T-helper 1 cell treated with Interleukin-12 subunit alpha and Interleukin-12 subunit beta and Interleukin-4 antibody, amounts not matched to agents 30 μg/mL and 1 μg/mL, for 36 hours (primary cell): ENCODE data around the gene GNAQ.

ENCODE experiments used
- H3K27ac Mint-ChIP-seq: one replicate; pipeline ENCODE4 v1.8.0; 2021; ENCODE audit warnings: mild to moderate bottlenecking, mixed read lengths
- H3K27me3 Mint-ChIP-seq: one replicate; pipeline ENCODE4 v1.8.0; 2021; ENCODE audit warnings: low read depth, mixed read lengths
- H3K36me3 Mint-ChIP-seq: one replicate; pipeline ENCODE4 v1.8.0; 2021; ENCODE audit warnings: low read depth, mixed read lengths
- H3K4me1 Mint-ChIP-seq: one replicate; pipeline ENCODE4 v1.8.0; 2021; ENCODE audit warnings: low read depth, mixed read lengths
- H3K4me3 Mint-ChIP-seq: one replicate; pipeline ENCODE4 v1.8.0; 2021; ENCODE audit warnings: mild to moderate bottlenecking, moderate library complexity, mixed read lengths
- H3K9me3 Mint-ChIP-seq: one replicate; pipeline ENCODE4 v1.8.0; 2021; ENCODE audit warnings: mixed read lengths

GNAQ gene

DNA sequence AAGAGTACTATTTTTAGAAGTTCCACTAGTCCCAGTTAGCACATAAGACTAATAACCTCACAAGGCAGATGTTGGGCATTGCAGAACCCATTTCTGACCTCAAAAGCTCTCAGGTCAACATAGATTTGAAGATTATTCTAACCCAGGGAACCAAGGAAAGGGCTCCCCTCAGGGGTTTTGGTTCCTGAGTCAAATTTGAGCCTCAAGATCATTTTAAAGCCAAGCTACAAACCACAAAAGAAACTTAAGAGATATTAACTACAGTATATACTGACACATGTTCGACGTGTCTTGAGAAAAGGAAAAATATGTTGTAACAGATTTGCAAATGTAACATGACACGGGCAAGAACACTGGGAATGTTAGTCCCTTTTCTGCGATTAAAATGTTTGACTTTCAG is 88.6 kb downstream of the GNAQ start:
- H3K27ac Mint-ChIP-seq: no peak overlapping the region
- H3K4me3 Mint-ChIP-seq: no peak overlapping the region
- H3K4me1 Mint-ChIP-seq: peaks cover 35% of the 10 kb centered on the region

DNA sequence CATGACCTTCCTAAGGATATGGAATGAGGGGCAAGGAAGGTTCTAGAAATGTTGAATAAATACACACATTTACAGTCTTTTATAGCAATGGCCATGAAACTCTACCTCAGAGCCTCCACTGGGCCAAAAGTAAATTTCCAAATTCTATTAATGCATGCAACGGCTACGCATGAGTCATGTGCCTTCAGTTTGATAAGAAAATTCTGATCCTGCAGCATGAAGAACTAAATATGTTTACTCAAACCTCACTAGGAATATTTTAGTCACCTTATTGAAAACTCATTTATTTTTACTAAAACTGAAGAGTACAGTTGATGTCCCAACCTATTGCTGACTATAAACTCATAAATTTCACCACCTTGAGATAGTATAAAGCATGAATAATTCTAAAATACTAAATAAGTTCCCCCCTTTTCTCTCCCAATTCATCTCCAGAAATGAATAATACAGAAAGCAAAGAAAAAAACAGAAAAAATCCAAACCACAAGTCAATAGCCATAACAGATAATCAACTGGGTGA is 92.4 kb downstream of the GNAQ start:
- no peak overlapping the region for H3K4me3 Mint-ChIP-seq
- H3K27ac Mint-ChIP-seq: no peak overlapping the region
- H3K36me3 Mint-ChIP-seq: peaks cover 15% of the 10 kb centered on the region
- H3K4me1 Mint-ChIP-seq: peaks cover 21% of the 10 kb centered on the region
- H3K9me3 Mint-ChIP-seq: no peaks in the 10 kb centered on the region
- H3K27me3 Mint-ChIP-seq: no peaks in the 10 kb centered on the region

More for the DNA sequence above, 88.6 kb downstream of the GNAQ start:
- Mint-ChIP-seq H3K27me3 (no peaks in the 10 kb centered on the region), H3K9me3 (no peaks in the 10 kb centered on the region), H3K36me3 (peaks cover 12% of the 10 kb centered on the region)

DNA sequence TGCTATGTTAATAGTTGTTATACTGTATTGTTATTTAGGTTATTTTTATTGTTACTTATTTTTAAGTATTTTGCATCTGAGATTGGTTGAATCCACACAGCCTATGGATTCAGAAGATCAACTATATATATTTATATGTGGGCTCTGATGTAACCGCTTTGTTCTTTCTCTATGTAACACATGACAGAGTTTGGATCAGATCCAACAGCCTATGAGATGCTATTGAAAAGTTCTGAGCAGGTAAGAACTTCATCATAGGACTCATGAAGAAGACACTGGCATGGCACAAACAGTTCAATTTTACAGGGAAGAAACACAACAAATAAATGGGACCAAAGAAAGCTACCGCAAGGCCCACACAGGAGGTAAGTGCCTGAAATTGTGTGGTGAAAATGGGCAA is 93.4 kb downstream of the GNAQ start:
- H3K36me3 Mint-ChIP-seq: peaks cover 14% of the 10 kb centered on the region
- peaks cover 18% of the 10 kb centered on the region for H3K4me1 Mint-ChIP-seq
- no peak overlapping the region for H3K4me3 Mint-ChIP-seq
- no peaks in the 10 kb centered on the region for H3K27me3 Mint-ChIP-seq
- no peaks in the 10 kb centered on the region for H3K9me3 Mint-ChIP-seq
- no peak overlapping the region for H3K27ac Mint-ChIP-seq

DNA sequence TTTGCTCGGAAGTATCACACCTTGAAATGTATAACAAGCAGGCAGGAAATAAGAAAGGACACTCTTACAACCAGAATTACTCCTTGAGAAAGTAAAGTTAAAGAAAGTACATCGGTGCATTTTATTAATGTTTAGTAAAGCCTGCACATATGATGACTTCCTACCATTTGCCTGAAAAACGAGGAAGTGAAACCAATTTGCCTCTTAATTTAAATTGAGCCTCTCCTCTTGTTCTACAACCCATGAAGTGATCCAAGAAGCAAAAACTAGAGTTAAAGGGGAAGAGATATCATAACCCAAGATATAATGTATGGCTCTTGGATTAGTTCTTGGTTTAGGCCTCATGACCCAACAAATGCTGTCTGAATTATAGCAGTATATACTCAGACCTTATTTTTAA is 95.6 kb downstream of the GNAQ start:
- peaks cover 12% of the 10 kb centered on the region for H3K36me3 Mint-ChIP-seq
- H3K9me3 Mint-ChIP-seq: no peaks in the 10 kb centered on the region
- H3K27me3 Mint-ChIP-seq: no peaks in the 10 kb centered on the region
- no peak overlapping the region for H3K4me3 Mint-ChIP-seq
- H3K27ac Mint-ChIP-seq: no peak overlapping the region
- peaks cover 9% of the 10 kb centered on the region for H3K4me1 Mint-ChIP-seq

DNA sequence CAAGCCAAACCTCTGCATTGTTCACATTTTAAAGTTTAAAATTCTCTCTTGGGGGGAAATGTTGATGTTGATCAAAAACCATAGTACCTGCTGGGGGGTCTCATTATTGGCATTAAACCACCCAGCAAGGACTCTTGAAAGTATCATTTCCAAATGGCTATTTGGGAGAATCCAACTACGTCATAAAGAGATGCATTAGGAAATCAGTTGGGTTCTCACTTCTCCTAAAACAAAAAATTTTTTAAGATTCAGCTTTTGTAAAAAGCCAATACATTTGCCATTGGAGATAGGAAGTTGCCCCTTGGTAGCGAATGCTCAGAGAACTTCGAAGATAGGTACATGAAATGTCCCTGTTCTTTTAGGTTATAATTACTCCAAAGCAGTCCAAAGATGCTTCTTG is 96.4 kb downstream of the GNAQ start:
- Mint-ChIP-seq H3K27ac (no peak overlapping the region), H3K4me3 (no peak overlapping the region), H3K9me3 (no peaks in the 10 kb centered on the region), H3K36me3 (peaks cover 12% of the 10 kb centered on the region), H3K4me1 (peaks cover 9% of the 10 kb centered on the region), H3K27me3 (no peaks in the 10 kb centered on the region)

DNA sequence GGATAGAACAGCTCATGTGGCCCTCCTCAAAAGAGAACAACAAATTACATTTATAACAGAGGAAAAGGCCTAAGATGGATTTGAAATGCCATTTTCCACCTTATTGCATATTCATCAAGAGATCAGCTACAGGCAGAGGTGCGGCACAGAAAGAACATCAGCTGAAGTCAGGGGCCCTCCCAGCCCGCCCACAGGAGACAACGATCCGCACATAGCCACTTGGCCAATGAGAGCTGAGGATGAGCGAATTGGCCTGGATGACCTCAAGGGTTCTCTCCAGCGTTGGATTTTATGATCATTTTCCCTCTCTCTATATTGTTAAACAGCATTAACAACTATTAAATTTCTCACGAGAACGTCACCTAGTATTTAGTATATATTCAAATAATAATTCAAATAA is 97.6 kb downstream of the GNAQ start:
- H3K9me3 Mint-ChIP-seq: no peaks in the 10 kb centered on the region
- H3K27me3 Mint-ChIP-seq: no peaks in the 10 kb centered on the region
- no peak overlapping the region for H3K4me3 Mint-ChIP-seq
- peaks cover 9% of the 10 kb centered on the region for H3K4me1 Mint-ChIP-seq
- H3K27ac Mint-ChIP-seq: no peak overlapping the region
- H3K36me3 Mint-ChIP-seq: peaks cover 12% of the 10 kb centered on the region

DNA sequence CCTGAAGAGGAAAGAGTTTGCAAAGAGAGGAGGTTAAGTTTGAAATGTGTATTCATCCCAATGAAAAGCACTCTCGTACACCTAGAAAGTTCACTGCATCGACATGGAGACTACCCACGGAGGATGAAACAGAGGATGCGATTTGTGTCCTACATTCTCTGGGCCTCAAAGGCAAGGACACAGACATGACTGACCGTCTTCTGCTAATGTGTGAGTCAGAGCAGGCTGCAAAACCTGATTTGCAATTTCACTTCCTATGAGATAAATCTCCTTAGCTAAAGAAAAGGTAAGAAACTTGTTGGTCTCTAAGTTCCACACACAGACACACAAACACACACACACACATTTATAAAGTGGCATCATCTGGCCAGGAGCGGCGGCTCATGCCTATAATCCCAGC is 98.6 kb downstream of the GNAQ start:
- peaks cover 8% of the 10 kb centered on the region for H3K36me3 Mint-ChIP-seq
- peaks cover 9% of the 10 kb centered on the region for H3K4me1 Mint-ChIP-seq
- no peaks in the 10 kb centered on the region for H3K9me3 Mint-ChIP-seq
- no peak overlapping the region for H3K4me3 Mint-ChIP-seq
- H3K27ac Mint-ChIP-seq: no peak overlapping the region
- H3K27me3 Mint-ChIP-seq: no peaks in the 10 kb centered on the region

DNA sequence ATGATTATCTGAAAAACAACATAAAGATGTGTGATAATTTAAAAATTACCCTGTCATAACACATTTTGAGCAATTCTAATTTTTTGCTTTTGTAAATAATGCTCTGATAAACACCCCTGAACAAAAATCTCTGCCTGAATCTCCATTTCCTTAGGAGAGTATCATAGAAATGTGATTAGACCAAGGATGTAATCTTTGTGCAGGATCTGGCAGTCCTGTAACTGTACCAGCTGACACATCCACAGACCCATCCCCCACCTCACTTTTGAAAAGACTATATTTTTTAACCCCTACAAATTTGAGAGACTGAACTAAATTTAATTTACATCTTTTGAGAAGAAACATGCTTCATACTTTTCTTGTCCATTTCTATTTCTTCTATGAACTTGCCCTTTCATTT is 101.7 kb downstream of the GNAQ start:
- Mint-ChIP-seq H3K36me3 (peaks cover 9% of the 10 kb centered on the region), H3K9me3 (no peaks in the 10 kb centered on the region), H3K4me3 (no peak overlapping the region), H3K27ac (no peak overlapping the region), H3K27me3 (no peaks in the 10 kb centered on the region), H3K4me1 (peaks cover 20% of the 10 kb centered on the region)

DNA sequence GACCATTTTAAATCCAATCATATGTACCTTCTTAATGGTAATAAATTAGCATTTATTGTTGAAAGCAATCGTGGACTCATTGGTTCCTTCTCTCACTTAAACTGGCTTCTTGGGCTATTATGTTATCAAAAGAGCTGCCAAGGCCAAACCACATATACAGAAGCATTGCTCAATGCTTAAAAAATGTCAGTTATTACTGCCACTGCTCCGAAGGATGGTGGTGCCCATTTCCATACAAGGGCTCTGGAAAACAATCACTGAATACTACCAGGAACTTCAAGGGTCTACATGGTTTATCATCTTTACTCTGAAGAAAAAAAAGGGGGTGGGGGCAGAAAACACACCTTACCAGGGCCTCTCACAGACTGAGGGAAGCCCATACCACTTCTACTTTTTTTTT is 104.3 kb downstream of the GNAQ start:
- H3K27me3 Mint-ChIP-seq: no peaks in the 10 kb centered on the region

DNA sequence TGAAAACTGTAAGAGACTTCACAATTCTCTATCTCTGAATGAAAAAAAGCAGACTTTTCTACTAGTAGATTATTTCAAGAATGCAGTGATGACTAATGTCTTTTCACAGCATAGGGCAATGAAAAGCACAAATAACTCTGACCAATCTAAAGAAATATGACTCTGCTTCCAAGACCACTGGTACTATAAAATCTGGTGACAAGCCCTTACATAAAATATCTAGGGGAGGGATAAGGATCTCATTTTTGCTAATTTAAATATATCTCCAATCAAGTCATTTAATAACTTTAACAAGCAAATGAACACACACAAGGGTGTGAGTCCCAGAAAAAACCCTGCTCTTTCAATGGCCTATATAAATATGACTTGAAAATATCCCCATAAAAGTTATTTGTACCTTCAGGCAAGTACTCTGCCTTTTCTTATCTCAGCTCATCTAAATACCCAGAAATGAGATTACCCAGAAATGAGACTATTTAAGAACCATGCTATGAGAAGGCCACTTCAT is 105.2 kb downstream of the GNAQ start:
- Mint-ChIP-seq H3K27ac (peak overlapping the region; percentile 4), H3K4me3 (no peak overlapping the region)

More for the DNA sequence above, 104.3 kb downstream of the GNAQ start:
- H3K9me3 Mint-ChIP-seq: no peaks in the 10 kb centered on the region
- peaks cover 21% of the 10 kb centered on the region for H3K4me1 Mint-ChIP-seq
- peaks cover 11% of the 10 kb centered on the region for H3K36me3 Mint-ChIP-seq
- H3K27ac Mint-ChIP-seq: no peak overlapping the region
- H3K4me3 Mint-ChIP-seq: no peak overlapping the region

DNA sequence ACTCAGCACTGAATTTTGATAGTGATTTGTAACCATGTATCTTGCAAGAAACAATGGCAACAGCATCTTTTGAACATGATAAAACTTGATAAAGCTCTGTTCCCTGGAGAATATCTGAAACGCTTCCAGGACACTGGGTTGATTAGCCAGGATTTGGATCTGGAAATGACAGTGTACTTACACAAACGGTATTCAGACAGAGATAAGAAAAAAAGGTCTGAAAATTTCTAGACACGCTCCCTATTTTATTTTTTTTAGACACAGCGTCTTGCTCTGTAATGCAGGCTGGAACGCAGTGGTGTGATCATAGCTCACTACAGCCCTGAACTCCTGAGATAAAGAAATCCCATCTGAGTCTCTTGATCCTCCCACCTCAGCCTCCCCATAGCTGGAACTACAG is 109.0 kb downstream of the GNAQ start:
- H3K27ac Mint-ChIP-seq: no peak overlapping the region
- peaks cover 25% of the 10 kb centered on the region for H3K4me1 Mint-ChIP-seq
- H3K36me3 Mint-ChIP-seq: peaks cover 24% of the 10 kb centered on the region
- no peaks in the 10 kb centered on the region for H3K9me3 Mint-ChIP-seq
- H3K4me3 Mint-ChIP-seq: no peak overlapping the region
- no peaks in the 10 kb centered on the region for H3K27me3 Mint-ChIP-seq

More for the DNA sequence above, 105.2 kb downstream of the GNAQ start:
- Mint-ChIP-seq H3K4me1 (peaks cover 21% of the 10 kb centered on the region), H3K9me3 (no peaks in the 10 kb centered on the region), H3K36me3 (peaks cover 13% of the 10 kb centered on the region), H3K27me3 (no peaks in the 10 kb centered on the region)

DNA sequence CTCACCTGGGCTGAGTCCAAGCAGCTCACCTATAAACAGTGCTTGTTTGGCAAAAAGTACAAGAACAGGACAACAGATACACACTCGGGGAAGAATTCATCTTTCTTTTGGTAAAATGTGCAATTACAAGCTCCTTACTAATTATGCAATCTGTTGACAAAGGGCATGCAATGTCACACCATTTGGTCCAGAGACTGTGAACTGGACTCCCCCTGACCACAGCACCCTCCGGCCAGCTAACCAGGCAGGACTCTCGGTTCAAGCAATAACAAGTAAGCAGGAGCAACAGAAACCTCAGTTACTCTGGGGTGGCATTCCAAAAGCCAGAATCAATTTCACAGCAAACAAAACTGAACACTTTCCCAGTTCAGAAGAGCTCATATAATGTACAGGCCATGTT is 113.8 kb downstream of the GNAQ start:
- H3K27me3 Mint-ChIP-seq: no peaks in the 10 kb centered on the region
- H3K27ac Mint-ChIP-seq: peak overlapping the region; percentile 12
- no peak overlapping the region for H3K4me3 Mint-ChIP-seq
- H3K9me3 Mint-ChIP-seq: no peaks in the 10 kb centered on the region
- peaks cover 31% of the 10 kb centered on the region for H3K36me3 Mint-ChIP-seq
- peaks cover 29% of the 10 kb centered on the region for H3K4me1 Mint-ChIP-seq

DNA sequence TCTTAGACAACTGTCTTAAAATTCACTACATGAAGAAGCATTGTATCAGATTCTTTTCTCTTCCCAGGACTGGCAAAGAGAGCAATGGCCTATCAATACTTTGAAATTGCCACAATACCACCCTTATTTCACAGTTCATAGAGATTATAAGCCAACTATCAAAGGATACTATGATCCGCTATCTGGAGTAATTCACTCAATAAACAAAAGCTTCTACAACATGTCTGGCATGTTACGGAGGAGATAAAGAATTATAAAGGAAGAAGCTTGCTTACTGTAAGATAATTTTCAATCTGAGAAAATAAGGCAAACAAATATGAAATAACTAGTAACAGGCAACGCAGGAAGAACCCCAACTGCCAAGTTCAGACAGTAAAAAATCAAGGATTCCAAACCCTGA is 114.8 kb downstream of the GNAQ start:
- peak overlapping the region; percentile 60 for H3K4me3 Mint-ChIP-seq
- peaks cover 32% of the 10 kb centered on the region for H3K4me1 Mint-ChIP-seq
- peak overlapping the region; percentile 91 for H3K27ac Mint-ChIP-seq
- no peaks in the 10 kb centered on the region for H3K9me3 Mint-ChIP-seq
- no peaks in the 10 kb centered on the region for H3K27me3 Mint-ChIP-seq
- H3K36me3 Mint-ChIP-seq: peaks cover 30% of the 10 kb centered on the region

DNA sequence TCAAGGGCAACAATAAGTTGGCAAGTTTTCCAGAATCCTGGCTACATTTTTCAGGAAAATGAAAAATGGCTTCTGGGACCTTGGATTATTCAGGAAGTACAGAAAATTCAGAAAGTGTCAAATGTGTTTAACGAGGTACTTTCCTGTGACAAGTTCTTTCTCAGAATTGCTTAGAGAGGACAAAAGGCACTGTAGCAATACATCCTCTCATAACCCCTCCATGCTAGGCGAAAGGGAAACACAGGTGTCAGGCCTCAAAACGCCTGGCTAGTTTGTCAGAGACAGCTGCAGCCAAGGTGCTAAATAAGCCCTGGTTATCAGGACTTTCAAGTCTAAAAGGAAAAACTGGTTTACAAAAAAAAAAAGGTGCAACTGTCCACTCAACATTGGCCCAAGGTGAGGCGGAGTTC is 115.2 kb downstream of the GNAQ start:
- no peaks in the 10 kb centered on the region for H3K27me3 Mint-ChIP-seq
- H3K36me3 Mint-ChIP-seq: peaks cover 34% of the 10 kb centered on the region
- H3K9me3 Mint-ChIP-seq: no peaks in the 10 kb centered on the region
- H3K4me3 Mint-ChIP-seq: peak overlapping the region; percentile 60
- H3K4me1 Mint-ChIP-seq: peaks cover 36% of the 10 kb centered on the region
- H3K27ac Mint-ChIP-seq: peak overlapping the region; percentile 91

DNA sequence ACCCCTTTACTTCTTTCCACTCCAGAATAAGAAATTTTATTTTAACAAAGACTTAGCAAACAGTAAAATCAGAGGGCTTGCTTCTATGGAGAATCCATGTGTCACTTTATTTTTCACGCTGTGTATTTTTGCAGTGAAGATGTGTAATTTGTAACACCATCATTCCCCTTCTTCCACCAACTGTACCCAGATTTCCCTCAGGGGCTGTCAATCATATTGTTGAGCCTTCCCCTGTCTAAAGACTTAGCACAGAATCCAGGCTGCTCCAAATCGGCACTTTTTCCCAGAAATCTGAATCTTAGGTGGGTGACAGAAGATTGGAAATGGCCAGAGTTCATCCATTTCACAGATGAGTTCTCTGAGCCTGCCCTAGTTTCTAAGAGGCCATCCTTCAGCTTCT is 115.9 kb downstream of the GNAQ start:
- no peaks in the 10 kb centered on the region for H3K27me3 Mint-ChIP-seq
- peak overlapping the region; percentile 3 for H3K27ac Mint-ChIP-seq
- no peaks in the 10 kb centered on the region for H3K9me3 Mint-ChIP-seq
- H3K4me3 Mint-ChIP-seq: no peak overlapping the region
- peaks cover 38% of the 10 kb centered on the region for H3K4me1 Mint-ChIP-seq
- H3K36me3 Mint-ChIP-seq: peaks cover 36% of the 10 kb centered on the region
